Thoracic aorta (tissue), 2 donors: Measurements from ENCODE around the gene F13A1. TPM values are rescaled to one million over a fixed set of nuclear protein-coding genes. Genes with fewer than 3 reads are reported as not detected.

Experiments
- ATAC-seq: fragments of 150-250 bp; one replicate; pipeline ENCODE4 v1.8.0; 2017; ENCODE audit warnings: low read depth; ENCODE audit not compliant: insufficient number of reproducible peaks, low FRiP score
- DNase-seq: peaks from one replicate; pipeline ENCODE4 v3.0.0-alpha.2; 2020; ENCODE audit warnings: low spot score
- H3K27ac ChIP-seq, 2 donors: fragments of 200-600 bp; sonication (generic); 1 replicate in 1 of 2; 2 replicates in 1 of 2; pipeline ENCODE4 v1.5.1; 2016; ENCODE audit warnings: mild to moderate bottlenecking in 2 of 2, moderate library complexity in 2 of 2
- H3K27me3 ChIP-seq: fragments of 200-600 bp; sonication (generic); replicated peaks from 2 replicates; pipeline ENCODE4 v1.6.0; 2016; ENCODE audit warnings: mild to moderate bottlenecking; ENCODE audit not compliant: insufficient read depth
- H3K36me3 ChIP-seq: fragments of 200-600 bp; sonication (generic); one replicate; pipeline ENCODE4 v1.5.1; 2016
- H3K4me1 ChIP-seq, 2 donors: fragments of 200-600 bp; sonication (generic); 1 replicate in 1 of 2; 2 replicates in 1 of 2; pipeline versions ENCODE4 v1.5.1 to v1.6.0; 2016; ENCODE audit warnings: low read depth in 2 of 2, mild to moderate bottlenecking in 1 of 2; ENCODE audit not compliant: control insufficient read depth in 1 of 2
- H3K4me3 ChIP-seq: fragments of 200-600 bp; sonication (generic); 2 replicates; pipeline ENCODE4 v1.5.1; 2016; ENCODE audit warnings: mild to moderate bottlenecking
- H3K9me3 ChIP-seq: fragments of 200-600 bp; sonication (generic); 2 replicates; pipeline ENCODE4 v1.5.1; 2016
- CTCF ChIP-seq: fragments of 200-600 bp; sonication (generic); IDR thresholded peaks from one replicate; pipeline ENCODE4 v1.5.1; 2019; ENCODE audit warnings: antibody characterized with exemption
- total RNA-seq, 2 donors: library from RNA; depleted of rRNA; stranded (reverse); fragments of >200 nt; gene quantifications; one replicate each; pipeline versions ENCODE4 v1.1.0 to v1.2.3, GENCODE V29; 2016

The F13A1 gene
- total RNA-seq, 2 donors from 2014 or later = 156 to 228 TPM

- Histone ChIP-seq H3K9me3 (no peaks in the 10 kb centered on the region), H3K27ac (no peak overlapping the region), H3K4me1 (no peaks in the 10 kb centered on the region), H3K4me3 (no peak overlapping the region), H3K36me3 (no peaks in the 10 kb centered on the region), H3K27me3 (no peaks in the 10 kb centered on the region)
- TF ChIP-seq CTCF = no peak
- DNase-seq (no peak), ATAC-seq (no peak)
Measured at GRCh38 chr6:6235786-6236185, 84.7 kb downstream of the F13A1 start.

GRCh38 chr6:6234963-6235362, 85.5 kb downstream of the F13A1 start:
- Histone ChIP-seq H3K4me3 (no peak overlapping the region), H3K36me3 (no peaks in the 10 kb centered on the region), H3K4me1 (no peaks in the 10 kb centered on the region), H3K27ac (no peak overlapping the region), H3K9me3 (no peaks in the 10 kb centered on the region), H3K27me3 (no peaks in the 10 kb centered on the region)
- ATAC-seq = no peak
- no peak for DNase-seq
- no peak for TF ChIP-seq CTCF

- TF ChIP-seq CTCF = no peak
- Histone ChIP-seq H3K9me3 (no peaks in the 10 kb centered on the region), H3K27ac (no peak overlapping the region), H3K36me3 (no peaks in the 10 kb centered on the region), H3K4me3 (no peak overlapping the region), H3K4me1 (no peaks in the 10 kb centered on the region), H3K27me3 (no peaks in the 10 kb centered on the region)
- DNase-seq (no peak), ATAC-seq (no peak)
Measured at GRCh38 chr6:6230286-6230685, 90.2 kb downstream of the F13A1 start.

- DNase-seq = no peak
- TF ChIP-seq CTCF = no peak
- no peaks in the 10 kb centered on the region for H3K36me3 ChIP-seq
- H3K4me3 ChIP-seq = no peak overlapping the region
- no peak for ATAC-seq
- no peaks in the 10 kb centered on the region for H3K4me1 ChIP-seq
- no peaks in the 10 kb centered on the region for H3K27me3 ChIP-seq
- H3K27ac ChIP-seq = no peak overlapping the region
- H3K9me3 ChIP-seq = no peaks in the 10 kb centered on the region
Measured at GRCh38 chr6:6227896-6228295, 92.6 kb downstream of the F13A1 start.

- DNase-seq = no peak
- ATAC-seq = no peak
- H3K9me3 ChIP-seq = no peaks in the 10 kb centered on the region
- H3K36me3 ChIP-seq = no peaks in the 10 kb centered on the region
- no peaks in the 10 kb centered on the region for H3K4me1 ChIP-seq
- H3K4me3 ChIP-seq = no peak overlapping the region
- no peak overlapping the region for H3K27ac ChIP-seq
- no peaks in the 10 kb centered on the region for H3K27me3 ChIP-seq
- no peak for TF ChIP-seq CTCF
Measured at GRCh38 chr6:6225885-6226529, 94.5 kb downstream of the F13A1 start.
